ENCODE results near the gene MKLN1. TPM values are rescaled to one million over a fixed set of nuclear protein-coding genes. Genes with fewer than 3 reads are reported as not detected.
A peak's percentile ranks its signal among the peaks of the same experiment; 100 is the strongest.

The MKLN1 gene
- total RNA-seq, result 39.3 TPM
- long read RNA-seq, full-length matches to known transcripts, result 15 of 21 reads
- long read RNA-seq, partial matches to known transcripts, result 2 of 21 reads
- long read RNA-seq, other reads (novel, unspliced or antisense), result 4 of 21 reads

- ATAC-seq (peak; percentile 98), DNase-seq (ENCODE audit: missing footprints) (peak; percentile 99)
- intact Hi-C loops (cut with DNase I), result loop anchor here (2.0 to 5.0 kb wide), 2 partner anchors 94 to 219 kb away; no protein-coding TSS in a partner anchor
Measured at GRCh38 chr7:131327626-131328376, at the start of gene MKLN1. Gene MKLN1, plus strand, starts transcription at chr7:131327876. Its CDS starts 24 bp downstream, at chr7:131327900.

GRCh38 chr7:131279044-131279443 is 48.6 kb upstream of the MKLN1 start:
- ATAC-seq (no peak), DNase-seq (ENCODE audit: missing footprints) (no peak)
- intact Hi-C loops (cut with DNase I), result no loop called here

- intact Hi-C loops (cut with DNase I), result no loop called here
- ATAC-seq, result no peak
- no peak for DNase-seq (ENCODE audit: missing footprints)
Measured at GRCh38 chr7:131281266-131282048, 46.2 kb upstream of the MKLN1 start.

- intact Hi-C loops (cut with DNase I), result loop anchor here (5.0 kb wide), 1 partner anchor 178 kb away; no protein-coding TSS in a partner anchor
- ATAC-seq (peak; percentile 82), DNase-seq (ENCODE audit: missing footprints) (peak; percentile 77)
Measured at GRCh38 chr7:131284702-131285419, 42.8 kb upstream of the MKLN1 start.

- intact Hi-C loops (cut with DNase I), result loop anchor here (5.0 kb wide), 1 partner anchor 178 kb away; no protein-coding TSS in a partner anchor
- ATAC-seq (peak; percentile 75), DNase-seq (ENCODE audit: missing footprints) (no peak)
Measured at GRCh38 chr7:131285556-131285955, 42.1 kb upstream of the MKLN1 start.

- intact Hi-C loops (cut with DNase I), result loop anchor here (5.0 kb wide), 1 partner anchor 181 kb away; no protein-coding TSS in a partner anchor
- ATAC-seq (peak; percentile 66), DNase-seq (ENCODE audit: missing footprints) (no peak)
Measured at GRCh38 chr7:131288450-131288849, 39.2 kb upstream of the MKLN1 start.

- intact Hi-C loops (cut with DNase I), result loop anchor here (5.0 kb wide), 1 partner anchor 182 kb away; no protein-coding TSS in a partner anchor
- DNase-seq (ENCODE audit: missing footprints), result no peak
- no peak for ATAC-seq
Measured at GRCh38 chr7:131289051-131289450, 38.6 kb upstream of the MKLN1 start.

GRCh38 chr7:131292141-131292905 is 35.4 kb upstream of the MKLN1 start:
- ATAC-seq, result no peak
- intact Hi-C loops (cut with DNase I), result no loop called here
- no peak for DNase-seq (ENCODE audit: missing footprints)

- DNase-seq (ENCODE audit: missing footprints) (no peak), ATAC-seq (peak; percentile 86)
- intact Hi-C loops (cut with DNase I), result no loop called here
Measured at GRCh38 chr7:131293018-131293417, 34.7 kb upstream of the MKLN1 start.

- ATAC-seq (no peak), DNase-seq (ENCODE audit: missing footprints) (no peak)
- intact Hi-C loops (cut with DNase I), result no loop called here
Measured at GRCh38 chr7:131294553-131294952, 33.1 kb upstream of the MKLN1 start.

GRCh38 chr7:131298608-131298992 is 29.1 kb upstream of the MKLN1 start:
- DNase-seq (ENCODE audit: missing footprints), result no peak
- ATAC-seq, result no peak
- intact Hi-C loops (cut with DNase I), result no loop called here

- ATAC-seq (no peak), DNase-seq (ENCODE audit: missing footprints) (no peak)
- intact Hi-C loops (cut with DNase I), result no loop called here
Measured at GRCh38 chr7:131299074-131299473, 28.6 kb upstream of the MKLN1 start.

- no peak for DNase-seq (ENCODE audit: missing footprints)
- no peak for ATAC-seq
- intact Hi-C loops (cut with DNase I), result loop anchor here (5.0 kb wide), 2 partner anchors 113 to 403 kb away; no protein-coding TSS in a partner anchor
Measured at GRCh38 chr7:131300078-131300477, 27.6 kb upstream of the MKLN1 start.

GRCh38 chr7:131300572-131301466 is 26.9 kb upstream of the MKLN1 start:
- peak; percentile 26 for ATAC-seq
- intact Hi-C loops (cut with DNase I), result loop anchor here (5.0 kb wide), 2 partner anchors 114 to 404 kb away; no protein-coding TSS in a partner anchor
- no peak for DNase-seq (ENCODE audit: missing footprints)

- intact Hi-C loops (cut with DNase I), result loop anchor here (2.0 to 5.0 kb wide), 4 partner anchors 115 to 405 kb away; no protein-coding TSS in a partner anchor
- DNase-seq (ENCODE audit: missing footprints), result no peak
- ATAC-seq, result peak; percentile 59
Measured at GRCh38 chr7:131302446-131302845, 25.2 kb upstream of the MKLN1 start.

- peak; percentile 64 for ATAC-seq
- intact Hi-C loops (cut with DNase I), result loop anchor here (2.0 to 5.0 kb wide), 4 partner anchors 116 to 406 kb away; no protein-coding TSS in a partner anchor
- no peak for DNase-seq (ENCODE audit: missing footprints)
Measured at GRCh38 chr7:131302876-131303707, 24.6 kb upstream of the MKLN1 start.

Data from Right ventricle myocardium inferior (tissue), 1 donor.